NCI-H2081 treated with DMSO at 0.1 percent for 48 hours (cell line): Measurements from ENCODE around the gene PARD6A.

Experiments used
- DNase-seq: peaks from one replicate; lab custom pipeline; 2025; lab: John Stamatoyannopoulos, UW

The PARD6A gene

GRCh38 chr16:67694611-67695010, 33.9 kb downstream of the PARD6A start:
- DNase-seq: no peak

- DNase-seq: no peak
These were observed 36.8 kb downstream of the PARD6A start for GRCh38 chr16:67697422-67698185.

GRCh38 chr16:67699265-67699664, 38.5 kb downstream of the PARD6A start:
- DNase-seq: no peak

GRCh38 chr16:67701420-67701819, 40.7 kb downstream of the PARD6A start:
- DNase-seq: no peak

- no peak for DNase-seq
These were observed 41.4 kb downstream of the PARD6A start for GRCh38 chr16:67702130-67702529.

- DNase-seq: no peak
These were observed 42.9 kb downstream of the PARD6A start for GRCh38 chr16:67703626-67704025.

GRCh38 chr16:67704110-67704509, 43.4 kb downstream of the PARD6A start:
- DNase-seq: no peak

- DNase-seq: no peak
These were observed 46.5 kb downstream of the PARD6A start for GRCh38 chr16:67707210-67707609.

GRCh38 chr16:67707790-67708189, 47.0 kb downstream of the PARD6A start:
- DNase-seq: no peak

- DNase-seq: no peak
These were observed 47.6 kb downstream of the PARD6A start for GRCh38 chr16:67708368-67708771.

- no peak for DNase-seq
These were observed 48.3 kb downstream of the PARD6A start for GRCh38 chr16:67709050-67709449.

GRCh38 chr16:67710607-67711006, 49.8 kb downstream of the PARD6A start:
- no peak for DNase-seq
